CD4-positive, alpha-beta T cell treated with Interferon alpha-2 for 1 hour (primary cell): ENCODE measurements around the gene XK.
"Not testable (repeated sequence)": the region's sequence is repeated elsewhere in the genome, so short reads cannot be mapped to it uniquely, and the experiment has no call there.

ENCODE experiments used
- DNase-seq, 2 donors: peaks; one replicate each; pipeline ENCODE4 v3.0.0-alpha.2; 2020 to 2022

The XK gene

DNA sequence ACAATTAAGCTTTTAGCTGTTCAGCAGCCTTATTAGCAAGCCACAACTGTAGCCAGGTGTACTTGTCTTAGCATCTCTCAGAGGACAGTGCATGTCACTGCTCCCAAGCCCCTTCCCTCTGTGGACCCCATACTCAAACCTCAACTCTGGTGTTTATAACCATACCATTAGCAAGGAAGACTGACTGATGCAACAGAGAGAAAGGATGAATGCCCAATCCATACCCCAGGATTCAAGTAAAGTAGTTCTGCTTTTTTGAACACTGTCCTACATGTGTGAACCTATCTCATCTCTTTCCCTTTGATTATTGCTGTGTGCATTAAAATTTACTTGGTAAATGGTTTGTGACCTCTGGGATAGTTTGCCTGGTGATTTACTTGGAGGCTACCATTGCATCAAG, 71.5 kb downstream of the XK start:
- DNase-seq: no peak

DNA sequence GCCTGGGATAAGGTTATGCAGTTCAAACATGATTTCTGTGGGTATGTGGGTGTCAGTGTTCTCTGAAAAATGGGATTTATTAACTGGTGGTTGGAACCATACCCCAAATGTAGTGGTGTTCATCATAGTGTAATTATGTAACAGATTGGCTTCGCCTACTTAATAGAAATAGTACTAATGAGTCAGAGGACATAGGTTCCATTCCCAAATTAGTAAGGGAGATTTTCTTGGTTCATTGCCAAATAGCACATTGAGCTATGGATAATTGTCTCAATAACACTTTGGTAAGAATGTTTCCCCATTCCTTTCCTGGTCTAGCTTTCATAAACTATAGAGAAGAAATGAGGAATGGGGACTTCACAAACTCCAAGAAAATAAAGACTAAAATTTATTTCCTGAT, 73.8 kb downstream of the XK start:
- DNase-seq: no peak

DNA sequence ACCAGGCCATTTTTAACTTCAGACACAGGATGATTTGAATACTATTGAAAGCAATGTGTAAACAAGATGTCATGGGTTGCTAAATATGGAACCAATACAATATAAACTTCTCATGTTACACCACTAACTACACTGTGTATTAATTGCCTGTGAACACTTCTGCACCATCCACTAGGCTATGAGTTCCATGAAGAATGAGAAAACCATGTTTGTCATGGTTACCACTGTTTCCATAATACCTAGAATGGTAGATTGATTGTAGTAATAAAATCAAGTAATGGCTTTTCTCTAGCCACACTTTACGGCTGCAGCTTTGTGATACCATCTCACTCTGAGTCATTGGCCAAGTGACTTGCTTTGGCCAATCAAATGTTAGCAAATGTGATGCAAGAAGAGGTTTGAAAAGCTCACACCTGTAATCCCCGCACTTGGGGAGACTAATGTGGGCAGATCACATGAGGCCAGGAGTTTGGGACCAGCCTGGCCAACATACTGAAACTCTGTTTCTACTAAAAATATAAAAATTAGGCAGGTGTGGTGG, 74.4 kb downstream of the XK start:
- DNase-seq: no peak

GRCh38 chrX:37763400-37763799, 77.8 kb downstream of the XK start:
- DNase-seq: no peak

DNA sequence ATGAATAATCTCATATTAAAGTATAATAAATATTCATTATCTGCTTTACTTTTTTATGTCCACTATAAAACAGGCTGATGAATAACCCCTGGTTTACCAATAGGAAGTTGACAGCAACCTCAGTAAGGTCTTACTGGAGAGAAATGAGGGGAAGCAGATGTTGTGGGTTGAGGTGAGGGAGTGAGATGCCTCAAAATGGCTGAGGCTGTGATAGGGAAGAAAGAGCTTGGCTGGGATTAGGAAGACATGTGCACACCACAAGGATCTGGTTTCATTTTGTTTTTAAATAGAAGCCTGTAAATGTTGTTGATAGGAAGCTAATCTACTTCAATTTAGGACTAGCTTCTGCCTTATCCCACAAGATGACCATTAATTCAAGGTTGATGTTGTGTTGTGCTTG, 79.9 kb downstream of the XK start:
- no peak for DNase-seq

GRCh38 chrX:37767430-37767829, 81.8 kb downstream of the XK start:
- DNase-seq: no peak

DNA sequence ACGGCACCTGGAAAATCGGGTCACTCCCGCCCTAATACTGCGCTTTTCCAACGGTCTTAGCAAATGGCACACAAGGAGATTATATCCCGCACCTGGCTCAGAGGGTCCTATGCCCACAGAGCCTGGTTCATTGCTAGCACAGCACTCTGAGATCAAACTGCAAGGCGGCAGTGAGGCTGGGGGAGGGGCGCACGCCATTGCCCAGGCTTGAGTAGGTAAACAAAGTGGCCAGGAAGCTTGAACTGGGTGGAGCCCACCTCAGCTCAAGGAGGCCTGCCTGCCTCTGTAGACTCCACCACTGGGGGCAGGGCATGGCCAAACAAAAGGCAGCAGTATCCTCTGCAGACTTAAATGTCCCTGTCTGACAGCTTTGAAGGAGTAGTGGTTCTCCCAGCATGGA, 83.3 kb downstream of the XK start:
- not testable (repeated sequence) for DNase-seq

GRCh38 chrX:37776283-37776986, 90.8 kb downstream of the XK start:
- no peak for DNase-seq

DNA sequence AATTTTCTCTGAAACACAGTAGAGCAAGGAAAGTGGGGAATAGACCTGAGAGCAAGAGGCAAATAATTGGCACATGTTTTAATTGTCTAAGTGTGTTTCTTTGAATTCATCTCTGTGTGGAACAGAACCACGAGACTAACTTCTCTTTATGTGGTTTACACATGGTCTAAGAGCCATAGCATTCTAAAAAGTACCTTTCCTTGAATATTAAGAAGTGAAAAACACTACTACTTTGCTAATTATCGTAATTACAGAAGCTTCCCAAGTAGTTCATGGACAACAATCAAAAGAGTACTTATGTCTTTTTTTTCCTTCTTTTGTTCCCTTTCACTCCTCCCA, 91.4 kb downstream of the XK start:
- no peak for DNase-seq

- DNase-seq: peak in 1 of 2 donors; percentile 13
These were observed 94.3 kb downstream of the XK start, which contains the start of gene CYBB for GRCh38 chrX:37779857-37780256. Gene CYBB, plus strand, starts transcription at chrX:37780059. Its CDS starts 19 bp downstream, at chrX:37780078.

DNA sequence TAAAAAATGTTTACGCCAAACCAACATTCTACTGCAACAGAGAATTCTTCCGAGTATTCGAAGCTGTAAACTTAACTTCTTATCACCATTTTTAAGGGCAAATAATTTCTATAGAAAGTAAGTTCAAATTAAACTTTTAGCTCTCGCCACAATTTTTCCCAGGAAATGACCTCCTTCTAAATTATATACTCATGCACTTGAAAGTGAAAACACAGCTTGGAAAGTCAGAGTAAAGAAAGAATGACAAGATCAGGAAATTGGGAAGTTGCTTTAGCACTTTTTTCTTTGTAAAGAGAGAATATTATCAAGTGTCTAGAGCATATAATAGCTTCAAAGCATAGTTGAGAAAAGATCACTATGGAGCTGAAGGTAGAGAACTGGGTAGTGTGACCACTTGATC, 95.5 kb downstream of the XK start:
- DNase-seq: no peak
